Measurements from ENCODE around the gene RTEL1.

RTEL1 gene

DNA sequence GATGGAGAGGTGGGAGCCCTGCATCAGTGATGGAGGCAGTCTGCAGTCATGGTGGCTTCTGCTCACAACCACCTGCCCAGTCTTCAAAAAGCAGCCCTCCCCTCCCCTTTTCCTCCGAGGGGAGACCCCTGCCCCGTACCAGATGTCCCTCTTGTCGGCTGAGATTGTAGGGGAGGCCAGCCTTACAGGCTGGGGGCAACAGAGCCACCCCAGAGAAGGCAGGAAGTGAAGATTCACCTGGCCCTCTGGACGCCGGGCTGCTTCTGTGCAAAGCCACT, 42.9 kb downstream of the RTEL1 start:
- TF ChIP-seq, protein P1, sequence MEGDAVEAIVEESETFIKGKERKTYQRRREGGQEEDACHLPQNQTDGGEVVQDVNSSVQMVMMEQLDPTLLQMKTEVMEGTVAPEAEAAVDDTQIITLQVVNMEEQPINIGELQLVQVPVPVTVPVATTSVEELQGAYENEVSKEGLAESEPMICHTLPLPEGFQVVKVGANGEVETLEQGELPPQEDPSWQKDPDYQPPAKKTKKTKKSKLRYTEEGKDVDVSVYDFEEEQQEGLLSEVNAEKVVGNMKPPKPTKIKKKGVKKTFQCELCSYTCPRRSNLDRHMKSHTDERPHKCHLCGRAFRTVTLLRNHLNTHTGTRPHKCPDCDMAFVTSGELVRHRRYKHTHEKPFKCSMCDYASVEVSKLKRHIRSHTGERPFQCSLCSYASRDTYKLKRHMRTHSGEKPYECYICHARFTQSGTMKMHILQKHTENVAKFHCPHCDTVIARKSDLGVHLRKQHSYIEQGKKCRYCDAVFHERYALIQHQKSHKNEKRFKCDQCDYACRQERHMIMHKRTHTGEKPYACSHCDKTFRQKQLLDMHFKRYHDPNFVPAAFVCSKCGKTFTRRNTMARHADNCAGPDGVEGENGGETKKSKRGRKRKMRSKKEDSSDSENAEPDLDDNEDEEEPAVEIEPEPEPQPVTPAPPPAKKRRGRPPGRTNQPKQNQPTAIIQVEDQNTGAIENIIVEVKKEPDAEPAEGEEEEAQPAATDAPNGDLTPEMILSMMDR (conservative IDR thresholded peaks at IDR 0.05): no peak
- H3K27ac ChIP-seq: no peak overlapping the region

- no peak overlapping the region for H3K27ac ChIP-seq
- TF ChIP-seq, protein P1 (conservative IDR thresholded peaks at IDR 0.05): no peak
Measured at GRCh38 chr20:63701329-63702035, 43.4 kb downstream of the RTEL1 start.

DNA sequence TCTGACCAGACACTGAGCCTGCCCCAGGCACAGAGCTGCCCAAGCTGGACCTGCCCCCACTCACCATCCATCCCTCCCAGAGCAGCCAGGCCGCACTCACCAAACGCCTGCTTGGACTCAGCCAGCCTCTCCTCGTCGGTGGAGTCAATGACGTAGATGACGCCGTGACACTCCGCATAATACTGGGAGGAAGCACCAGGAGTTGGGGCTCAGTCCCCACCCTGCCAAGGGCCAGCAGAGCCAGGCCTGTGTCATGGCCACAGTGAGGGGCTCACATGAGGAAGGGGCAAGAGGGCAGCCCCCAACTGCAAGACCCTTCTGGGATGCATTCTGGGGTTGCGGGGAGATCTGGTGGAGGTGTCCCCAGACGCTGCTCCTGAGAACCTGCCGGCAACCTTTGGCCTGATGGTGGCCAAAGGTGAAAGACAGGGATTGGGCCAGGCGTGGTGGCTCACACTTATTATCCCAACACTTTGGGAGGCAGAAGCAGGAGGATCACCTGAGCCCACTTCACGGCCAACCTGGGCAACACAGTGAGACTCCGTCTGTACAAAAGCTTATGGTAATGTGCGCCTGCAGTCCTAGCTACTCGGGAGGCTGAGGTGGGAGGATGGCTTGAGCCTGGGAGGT, 44.0 kb downstream of the RTEL1 start:
- H3K27ac ChIP-seq: no peak overlapping the region
- TF ChIP-seq, protein P1 (conservative IDR thresholded peaks at IDR 0.05): no peak

DNA sequence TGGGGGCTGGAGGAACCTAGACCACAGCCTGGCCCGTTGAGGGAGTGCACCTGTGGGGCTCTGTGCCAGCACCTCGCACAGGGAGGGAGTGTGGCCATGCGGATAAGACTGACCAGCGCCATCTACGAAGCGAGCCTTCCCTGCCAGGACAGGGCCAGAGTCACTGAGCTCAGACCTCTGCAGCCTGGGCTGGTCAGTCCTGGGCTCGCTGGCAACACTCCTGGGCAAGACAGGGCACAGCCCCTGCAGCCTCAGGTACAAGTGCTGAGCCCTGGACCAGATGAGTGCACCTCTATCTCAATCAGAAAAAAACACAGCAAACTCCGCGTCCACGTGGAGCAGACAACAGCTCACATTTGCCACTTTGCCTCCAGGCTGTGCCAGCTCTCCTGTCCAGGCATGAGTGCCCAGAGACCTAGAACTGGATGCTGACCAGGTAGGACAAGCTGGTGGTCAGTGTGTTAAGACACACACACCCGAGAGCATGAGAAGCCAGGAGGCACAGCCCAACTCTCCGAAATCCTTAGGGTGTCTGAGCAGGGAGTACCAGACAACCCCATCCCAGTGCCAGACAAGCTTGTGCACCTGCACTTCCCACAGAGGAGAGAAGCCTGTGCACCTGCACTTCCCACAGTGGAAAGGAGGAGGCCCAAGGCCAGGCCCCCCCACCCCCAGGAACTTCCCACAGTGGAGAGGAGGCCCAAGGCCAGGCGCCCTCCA, 44.8 kb downstream of the RTEL1 start:
- no peak overlapping the region for H3K27ac ChIP-seq
- TF ChIP-seq, protein P1 (conservative IDR thresholded peaks at IDR 0.05): no peak

DNA sequence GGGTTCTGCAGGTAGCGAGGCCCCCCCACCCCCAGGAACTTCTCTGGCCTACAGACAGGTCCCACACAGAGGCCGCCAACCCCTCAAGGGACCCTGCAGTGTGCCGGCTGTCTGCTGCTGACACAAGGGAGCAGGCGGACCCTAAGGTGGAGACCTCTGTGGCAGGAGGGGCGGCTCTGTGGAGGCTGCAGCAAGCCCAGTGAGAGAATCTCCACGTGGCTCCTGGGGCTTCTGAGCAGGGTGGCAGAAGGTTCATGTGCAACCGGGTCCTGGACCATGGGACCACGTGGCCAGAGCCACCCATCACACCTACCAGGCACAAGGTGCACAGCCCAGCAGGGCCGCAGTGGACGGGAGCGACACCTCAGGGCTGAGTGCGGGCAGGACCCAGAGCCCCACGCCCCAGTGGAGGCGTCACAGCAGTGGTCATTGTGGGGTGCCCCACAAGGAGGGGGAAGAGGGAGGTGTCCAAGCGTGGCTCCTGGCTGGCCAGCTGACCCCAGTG, 45.4 kb downstream of the RTEL1 start:
- H3K27ac ChIP-seq: no peak overlapping the region
- TF ChIP-seq, protein P1 (conservative IDR thresholded peaks at IDR 0.05): no peak

DNA sequence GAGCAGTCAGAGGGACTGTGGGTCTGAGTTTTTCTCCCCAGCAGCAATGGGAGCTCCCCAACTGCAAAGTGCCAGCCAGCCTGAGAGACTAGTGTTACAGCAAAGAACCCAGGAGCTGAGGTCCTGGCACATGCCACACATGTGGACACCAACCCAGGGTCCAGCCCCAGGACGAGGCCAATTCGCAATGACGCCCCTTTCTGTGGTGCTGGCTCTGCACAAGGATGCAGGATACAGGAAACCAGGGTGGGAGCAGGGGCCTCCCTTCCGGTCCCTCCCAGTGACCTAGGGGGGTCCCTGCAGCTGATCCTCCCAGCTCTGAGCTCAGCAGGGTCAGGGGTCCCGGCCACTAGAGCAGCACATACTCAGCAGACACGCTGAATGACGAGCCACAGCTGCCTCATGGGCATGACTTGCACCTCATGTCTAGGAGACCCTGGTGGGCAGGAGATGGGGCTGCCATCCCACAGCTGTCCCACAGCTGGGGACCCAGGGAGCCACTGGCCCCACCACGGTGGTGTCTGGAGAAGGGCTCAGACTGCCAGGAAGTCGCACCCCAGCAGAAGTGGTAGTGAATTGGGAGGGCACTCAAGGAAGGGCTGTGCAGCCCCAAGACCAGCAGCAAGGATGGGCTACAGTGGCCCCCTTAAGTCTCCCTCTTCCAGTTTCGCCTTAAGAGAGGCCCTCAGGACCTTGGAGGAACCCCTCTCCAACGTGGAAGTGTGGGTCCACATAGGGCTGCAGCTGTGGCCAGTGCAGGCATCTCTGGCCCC, 46.0 kb downstream of the RTEL1 start:
- H3K27ac ChIP-seq: no peak overlapping the region

More for the DNA sequence above, 46.0 kb downstream of the RTEL1 start:
- TF ChIP-seq, protein P1 (conservative IDR thresholded peaks at IDR 0.05): no peak
